Keratinocyte (primary cell): Measurements from ENCODE around the gene MCOLN3. TPM values are rescaled to one million over a fixed set of nuclear protein-coding genes. Genes with fewer than 3 reads are reported as not detected.
A peak's percentile ranks its signal among the peaks of the same experiment; 100 is the strongest.

Experiments used
- DNase-seq: peaks from one replicate; pipeline ENCODE4 v3.0.0-alpha.2; 2011; ENCODE audit warnings: low read depth, missing footprints, low spot score
- FAIRE-seq: peaks from 2 replicates; lab custom pipeline; 2011; peaks lifted over from hg19 to GRCh38; lab: Jason Lieb, UNC
- H2AFZ ChIP-seq: 2 replicates; pipeline ENCODE4 v1.6.0; 2012; ENCODE audit warnings: low read length, control low read depth, inconsistent platforms; ENCODE audit not compliant: control insufficient read depth
- H3K27ac ChIP-seq: 2 replicates; pipeline ENCODE4 v1.5.1; 2011; ENCODE audit warnings: low read length; ENCODE audit not compliant: control insufficient read depth, insufficient read depth
- H3K27me3 ChIP-seq: 3 replicates; pipeline ENCODE4 v1.6.0; 2011; ENCODE audit warnings: low read length; ENCODE audit not compliant: control insufficient read depth, insufficient read depth; ENCODE audit errors: extremely low read depth
- H3K36me3 ChIP-seq, 2 experiments: 2 replicates in 1 of 2; 3 replicates in 1 of 2; pipeline ENCODE4 v1.5.1; 2011; ENCODE audit warnings: low read length in 2 of 2, mild to moderate bottlenecking in 1 of 2; ENCODE audit not compliant: control insufficient read depth in 2 of 2, insufficient read depth in 2 of 2; ENCODE audit errors: extremely low read depth in 1 of 2
- H3K4me1 ChIP-seq: 3 replicates; pipeline ENCODE4 v1.5.1; 2011; ENCODE audit warnings: low read length; ENCODE audit not compliant: control insufficient read depth, insufficient read depth; ENCODE audit errors: extremely low read depth
- H3K4me2 ChIP-seq: 3 replicates; pipeline ENCODE4 v1.6.0; 2011; ENCODE audit warnings: low read depth, low read length; ENCODE audit not compliant: control insufficient read depth, insufficient read depth; ENCODE audit errors: extremely low read depth
- H3K4me3 ChIP-seq, 3 experiments: fragments of 200-600 bp in 1 of 3; sonication (generic) in 1 of 3; 2 replicates in 2 of 3; 3 replicates in 1 of 3; pipeline ENCODE4 v1.5.1; 2011 to 2016; ENCODE audit warnings: low read length in 3 of 3, mild to moderate bottlenecking in 3 of 3, control low read depth in 2 of 3, inconsistent platforms in 1 of 3, low read depth in 1 of 3, mixed read lengths in 1 of 3, mixed run types in 1 of 3, moderate library complexity in 1 of 3; ENCODE audit not compliant: control insufficient read depth in 2 of 3, insufficient read depth in 2 of 3; ENCODE audit errors: extremely low read depth in 1 of 3
- H3K79me2 ChIP-seq: 2 replicates; pipeline ENCODE4 v1.6.0; 2012; ENCODE audit warnings: low read length; ENCODE audit not compliant: control insufficient read depth, insufficient read depth
- H3K9ac ChIP-seq: 3 replicates; pipeline ENCODE4 v1.6.0; 2011; ENCODE audit warnings: low read length; ENCODE audit not compliant: control insufficient read depth, insufficient read depth; ENCODE audit errors: extremely low read depth
- H3K9me1 ChIP-seq: 3 replicates; pipeline ENCODE4 v1.6.0; 2011; ENCODE audit warnings: low read length; ENCODE audit not compliant: control insufficient read depth, insufficient read depth; ENCODE audit errors: extremely low read depth
- H3K9me3 ChIP-seq: 2 replicates; pipeline ENCODE4 v1.5.1; 2012; ENCODE audit warnings: low read depth, low read length; ENCODE audit not compliant: control insufficient read depth
- H4K20me1 ChIP-seq: 3 replicates; pipeline ENCODE4 v1.6.0; 2011; ENCODE audit warnings: low read length; ENCODE audit not compliant: control insufficient read depth, insufficient read depth; ENCODE audit errors: extremely low read depth
- CTCF ChIP-seq, 3 experiments: IDR thresholded peaks in 1 of 3; conservative IDR thresholded peaks in 1 of 3; optimal IDR thresholded peaks in 1 of 3; 2 replicates in 2 of 3; 3 replicates in 1 of 3; pipeline versions ENCODE3 to v1.5.1; 2011; ENCODE audit warnings: low read length in 3 of 3, mild to moderate bottlenecking in 3 of 3, moderate library complexity in 2 of 3, control low read depth in 1 of 3, inconsistent platforms in 1 of 3; ENCODE audit not compliant: insufficient read depth in 2 of 3; ENCODE audit errors: extremely low read depth in 1 of 3
- EZH2 ChIP-seq: IDR thresholded peaks from one replicate; pipeline ENCODE4 v1.6.1; 2012; ENCODE audit warnings: inconsistent platforms, mild to moderate bottlenecking, low read length, moderate library complexity
- dilution Hi-C: fragments of 300-500 bp; cut with MboI; formaldehyde crosslinking; loops from one replicate; pipeline ENCODE4 v1.7.0; 2020; ENCODE audit warnings: low sequenced_read_pairs; ENCODE audit not compliant: extremely low pct_ligation_motif_present
- polyA plus RNA-seq, 5 experiments: library from polyadenylated mRNA; depleted of rRNA in 3 of 5; stranded (reverse) in 3 of 5; stranded (forward) in 1 of 5; unstranded in 1 of 5; fragments of >200 nt; gene quantifications; 1 replicate in 1 of 5; 2 replicates in 3 of 5; 3 replicates in 1 of 5; pipeline versions ENCODE4 v1.2.1 to v1.2.3, GENCODE V29; 2011 to 2012; ENCODE audit warnings: missing spikeins in 2 of 5, low read depth in 1 of 5, low replicate concordance in 1 of 5

Gene MCOLN3
- polyA plus RNA-seq, 1 donor (not counting 4 experiments of a cell fraction or from before 2014, with no cell fraction given) = 15.4 TPM

DNA sequence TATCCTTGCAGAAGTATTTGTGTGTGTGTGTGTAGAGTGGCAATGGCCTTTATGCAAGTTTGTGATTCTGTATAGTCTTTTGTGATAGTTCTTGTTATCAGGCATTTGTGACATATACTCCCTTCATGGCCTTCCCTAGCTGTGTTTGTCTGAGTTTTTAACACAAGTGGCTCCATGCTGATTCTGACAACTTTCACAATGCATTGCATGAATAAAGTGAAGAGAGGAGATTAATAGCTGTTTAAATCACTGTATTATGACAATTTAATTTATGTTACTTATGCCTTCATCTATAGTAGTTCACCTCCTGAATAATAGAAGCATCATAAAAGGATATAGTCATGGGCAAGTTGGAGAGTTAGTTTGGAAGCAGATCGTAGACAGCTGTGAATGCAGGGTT, 17.2 kb upstream of the MCOLN3 start:
- FAIRE-seq (no peak), DNase-seq (no peak)
- TF ChIP-seq CTCF (optimal IDR thresholded peaks at IDR 0.05 in 1 of 3, IDR thresholded peaks at IDR 0.05 in 1 of 3, conservative IDR thresholded peaks at IDR 0.05 in 1 of 3; ENCODE audit: extremely low read depth in 1 of 3, insufficient read depth in 2 of 3, low read length in 3 of 3) (no peak), EZH2 (no peak)
- no peaks in the 10 kb centered on the region for H3K79me2 ChIP-seq
- H3K9me3 ChIP-seq = no peaks in the 10 kb centered on the region
- H3K9me1 ChIP-seq = no peaks in the 10 kb centered on the region
- H3K27ac ChIP-seq = no peak overlapping the region
- no peak overlapping the region for H3K4me2 ChIP-seq
- H3K9ac ChIP-seq = no peak overlapping the region
- H3K4me3 ChIP-seq = no peak overlapping the region
- H3K4me1 ChIP-seq = peaks cover 5% of the 10 kb centered on the region
- no peaks in the 10 kb centered on the region for H3K27me3 ChIP-seq
- H4K20me1 ChIP-seq = no peaks in the 10 kb centered on the region
- dilution Hi-C loops = no loop called here
- H2AFZ ChIP-seq = no peak overlapping the region
- peaks cover 0 to 1% of the 10 kb centered on the region in 2 experiments for H3K36me3 ChIP-seq

DNA sequence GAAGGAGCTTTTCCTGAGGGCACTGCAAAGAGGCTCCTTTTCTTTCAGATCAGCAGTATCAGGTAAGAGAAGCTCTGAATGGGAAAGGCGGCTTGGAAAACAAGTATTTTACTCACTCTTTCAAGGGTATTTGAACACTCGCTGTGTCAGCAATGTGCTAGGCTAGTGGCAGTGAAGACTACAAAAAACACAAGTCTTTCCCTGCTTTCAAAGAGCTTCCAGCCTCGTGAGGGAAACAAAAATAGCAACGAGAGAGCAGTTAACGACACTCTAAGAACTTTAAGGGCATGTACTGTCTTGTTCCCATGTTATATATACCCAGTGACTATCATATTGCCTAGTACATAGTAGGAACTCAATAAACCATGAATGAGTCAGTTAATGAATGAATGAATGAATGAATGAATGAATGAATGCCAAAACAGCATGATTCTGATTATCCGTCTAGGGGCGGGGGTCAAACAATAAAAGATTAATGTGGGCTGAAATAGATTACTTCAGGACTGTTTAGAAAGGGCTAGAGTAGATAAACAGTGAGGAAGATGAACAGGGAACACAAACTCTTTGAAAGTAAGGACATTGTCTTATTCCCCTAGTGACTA, 14.2 kb upstream of the MCOLN3 start:
- no peaks in the 10 kb centered on the region for H3K9me3 ChIP-seq
- DNase-seq (no peak), FAIRE-seq (no peak)
- no peaks in the 10 kb centered on the region for H3K36me3 ChIP-seq
- peak overlapping the region; percentile 94 for H2AFZ ChIP-seq
- H4K20me1 ChIP-seq = no peaks in the 10 kb centered on the region
- no peak for TF ChIP-seq EZH2
- TF ChIP-seq CTCF (optimal IDR thresholded peaks at IDR 0.05 in 1 of 3, IDR thresholded peaks at IDR 0.05 in 1 of 3, conservative IDR thresholded peaks at IDR 0.05 in 1 of 3; ENCODE audit: extremely low read depth in 1 of 3, insufficient read depth in 2 of 3, low read length in 3 of 3) = no peak
- H3K4me1 ChIP-seq = peaks cover 5% of the 10 kb centered on the region
- dilution Hi-C loops = no loop called here
- H3K4me2 ChIP-seq = peak overlapping the region; percentile 100
- peak overlapping the region; percentile 85 for H3K27ac ChIP-seq
- no peaks in the 10 kb centered on the region for H3K79me2 ChIP-seq
- no peaks in the 10 kb centered on the region for H3K27me3 ChIP-seq
- peak overlapping the region; percentile 82 for H3K9ac ChIP-seq
- H3K4me3 ChIP-seq = peak overlapping the region; percentile 39 to 94 (median 84)
- no peaks in the 10 kb centered on the region for H3K9me1 ChIP-seq
